Heart left ventricle (tissue), 16 donors: ENCODE measurements around the gene CERT1. TPM values are rescaled to one million over a fixed set of nuclear protein-coding genes. Genes with fewer than 3 reads are reported as not detected.

Experiments used
- ATAC-seq, 4 donors: fragments of 200-7000 bp; cut with Tn5 transposase; one replicate each; pipeline ENCODE4 v1.9.1; 2020 to 2022; ENCODE audit warnings: moderate library complexity in 4 of 4, mild to moderate bottlenecking in 3 of 4, moderate number of reproducible peaks in 1 of 4
- DNase-seq, 5 donors: peaks; one replicate each; pipeline ENCODE4 v3.0.0-alpha.2; 2020
- H3K27ac ChIP-seq, 12 donors: fragments of 200-600 bp; sonication (generic) in 4 of 12; one replicate each; pipeline versions ENCODE4 v1.5.0 to v1.8.0; 2016 to 2022; ENCODE audit warnings: mild to moderate bottlenecking in 2 of 12
- H3K27me3 ChIP-seq, 9 donors: fragments of 200-600 bp; sonication (generic) in 2 of 9; one replicate each; pipeline versions ENCODE4 v1.5.1 to v1.8.0; 2016 to 2022; ENCODE audit warnings: mild to moderate bottlenecking in 3 of 9
- H3K36me3 ChIP-seq, 9 donors: fragments of 200-600 bp; sonication (generic) in 2 of 9; one replicate each; pipeline versions ENCODE4 v1.5.0 to v1.8.0; 2018 to 2022; ENCODE audit warnings: mild to moderate bottlenecking in 2 of 9
- H3K4me1 ChIP-seq, 12 donors: fragments of 200-600 bp; sonication (generic) in 4 of 12; one replicate each; pipeline versions ENCODE4 v1.5.0 to v1.8.0; 2016 to 2022; ENCODE audit warnings: mild to moderate bottlenecking in 3 of 12
- H3K4me3 ChIP-seq, 12 donors: fragments of 200-600 bp; sonication (generic) in 4 of 12; one replicate each; pipeline versions ENCODE4 v1.5.0 to v1.8.0; 2017 to 2022; ENCODE audit warnings: mild to moderate bottlenecking in 9 of 12, moderate library complexity in 4 of 12
- H3K9me3 ChIP-seq, 12 donors: fragments of 200-600 bp; sonication (generic) in 4 of 12; one replicate each; pipeline versions ENCODE4 v1.5.0 to v1.8.0; 2016 to 2022; ENCODE audit warnings: mild to moderate bottlenecking in 1 of 12
- CTCF ChIP-seq, 12 donors: fragments of 200-600 bp; sonication (generic) in 4 of 12; IDR thresholded peaks; one replicate each; pipeline versions ENCODE4 v1.5.0 to v1.8.0; 2018 to 2022; ENCODE audit warnings: antibody characterized with exemption in 12 of 12, mild to moderate bottlenecking in 5 of 12
- POLR2A ChIP-seq, 2 donors: fragments of 450-650 bp; IDR thresholded peaks; one replicate each; pipeline ENCODE4 v1.6.1; 2017; ENCODE audit warnings: antibody characterized with exemption in 2 of 2, mild to moderate bottlenecking in 2 of 2, moderate library complexity in 2 of 2
- WGBS, 4 donors: extraction: QIAGEN DNeasy Blood & Tissue Kit in 2 of 4; methylation state at CpG; one replicate each; pipeline versions ENCODE4 v1.1.5 to v1.1.7; 2013 to 2018; 5-methylcytosine and 5-hydroxymethylcytosine counted together
- intact Hi-C, 10 donors: fragments of 100-400 bp; cut with DNase I; formaldehyde crosslinking; loops; one replicate each; pipeline versions ENCODE4 v1.11.1 to v1.14.2; 2022
- polyA plus RNA-seq, 2 donors: library from polyadenylated mRNA; stranded (reverse); fragments of 200-250 nt; gene quantifications; one replicate each; pipeline ENCODE4 v1.2.3, GENCODE V29; 2013
- total RNA-seq, 9 donors: library from RNA; depleted of rRNA in 2 of 9; stranded (reverse); fragments of >200 nt in 2 of 9; fragmentation: NEBNext Ultra II Directional in 3 of 9; extraction: Animal tissue kit (Norgen Biotek cat#: 25700) in 3 of 9; gene quantifications; one replicate each; pipeline versions ENCODE4 v1.1.0 to v1.2.4, GENCODE V29; 2016 to 2023
- donor health status: ischemic (EF 13 %, LVEDD 7.1; RV severe dilation, severe dysfunction).
- donor health status: healthy with polysubstance abuse.
- donor health status: DM: no; HTN: yes; CAD: no.
- donor health status: DM: no; HTN: no; CAD: no.
- donor health status: ischemic (EF 25% LVEDD 6.9; RV normal size, moderate dysfunction).
- donor health status: ischemic (EF 25% LVEDD 5.7; RV mildly dilated, moderate dysfunction).
- donor health status: healthy.
- donor health status: DM: yes; HTN: yes; CAD: no.
- donor health status: ischemic (EF 35%, LVEDD 5.7; RV mildly dilated, moderate dysfunction).
- donor health status: nonischemic (EF 11% LVEDD 7.7; RV severe dilation, severe dysfunction).
- donor health status: DM: yes; HTN: yes; CAD: no.
- donor health status: PGD.
- donor health status: ischemic (EF 29% LVEDD 5.4; RV normal size, mild dysfunction).
- donor health status: nonischemic (EF 23%, LVEDD 6.1; RV moderate dilation, normal function).

Gene CERT1
- total and polyA plus RNA-seq, 11 donors = 6.7 to 57.6 (median 27.3) TPM

GRCh38 chr5:75341934-75342333, 169.5 kb downstream of the CERT1 start:
- H3K9me3 ChIP-seq = no peaks in the 10 kb centered on the region
- ATAC-seq = no peak
- peaks cover 0 to 22% (median 13%) of the 10 kb centered on the region in 12 donors for H3K4me1 ChIP-seq
- no peaks in the 10 kb centered on the region for H3K27me3 ChIP-seq
- intact Hi-C loops = no loop called here
- H3K4me3 ChIP-seq = no peak overlapping the region
- H3K27ac ChIP-seq = no peak overlapping the region
- no peak for DNase-seq
- peaks cover 0 to 42% (median 34%) of the 10 kb centered on the region in 9 donors for H3K36me3 ChIP-seq
- no peak for TF ChIP-seq POLR2A (IDR thresholded peaks at IDR 0.05)
- TF ChIP-seq CTCF (IDR thresholded peaks at IDR 0.05) = no peak
- 86 to 90% (median 88%) methylated on average over 1 of the region's 1 CpG for WGBS, 4 donors

- intact Hi-C loops = no loop called here
Observed at GRCh38 chr5:75340714-75341478, 170.5 kb downstream of the CERT1 start.

DNA sequence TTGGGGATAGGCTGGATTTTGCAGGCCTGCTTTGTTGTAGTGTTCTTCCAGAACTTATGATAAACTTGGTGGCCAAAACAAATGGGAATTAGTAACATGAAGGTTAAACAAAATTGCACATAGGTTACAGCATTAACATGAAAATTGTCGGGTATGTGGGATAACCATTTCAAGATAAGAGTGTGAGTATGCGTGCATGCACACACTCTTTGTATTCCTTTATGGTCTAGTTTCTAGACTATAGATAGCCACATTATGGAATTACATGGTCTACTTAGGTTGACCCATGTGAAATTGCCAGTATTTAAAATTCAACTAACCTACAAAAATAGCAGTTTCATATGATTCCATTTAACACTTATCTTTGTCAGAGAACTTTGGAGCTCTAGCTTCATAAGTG, 173.0 kb downstream of the CERT1 start:
- intact Hi-C loops = loop anchor here in 7 of 10 donors (2.0 to 10.0 kb wide), 9 partner anchors 101 to 574 kb away; partner anchors contain the start of genes ANKRD31 (in 5 of the 7), GCNT4 (in 2 of the 7), CERT1 (in 1 of the 7) and GFM2 (in 1 of the 7)
- H3K36me3 ChIP-seq = peaks cover 0 to 7% (median 0%) of the 10 kb centered on the region in 9 donors
- H3K9me3 ChIP-seq = no peaks in the 10 kb centered on the region
- peaks cover 0 to 29% (median 14%) of the 10 kb centered on the region in 12 donors for H3K4me1 ChIP-seq
- H3K4me3 ChIP-seq = peak overlapping the region in 7 of 12 donors; percentile 88 to 99 (median 91)
- WGBS, 4 donors = 57 to 64% (median 62%) methylated on average over 2 of the region's 2 CpGs
- TF ChIP-seq POLR2A (IDR thresholded peaks at IDR 0.05) (no peak), CTCF (IDR thresholded peaks at IDR 0.05) (no peak)
- H3K27ac ChIP-seq = no peak overlapping the region
- no peaks in the 10 kb centered on the region for H3K27me3 ChIP-seq
- no peak for DNase-seq
- ATAC-seq = no peak

More at GRCh38 chr5:75340714-75341478, 170.5 kb downstream of the CERT1 start:
- no peak overlapping the region for H3K27ac ChIP-seq
- H3K4me1 ChIP-seq = peaks cover 0 to 27% (median 14%) of the 10 kb centered on the region in 12 donors
- WGBS, 4 donors = 77 to 82% (median 77%) methylated on average over 3 of the region's 3 CpGs
- ATAC-seq (no peak), DNase-seq (no peak)
- H3K9me3 ChIP-seq = no peaks in the 10 kb centered on the region
- H3K36me3 ChIP-seq = peaks cover 0 to 31% (median 23%) of the 10 kb centered on the region in 9 donors
- H3K4me3 ChIP-seq = no peak overlapping the region
- TF ChIP-seq POLR2A (IDR thresholded peaks at IDR 0.05) (no peak), CTCF (IDR thresholded peaks at IDR 0.05) (no peak)
- H3K27me3 ChIP-seq = no peaks in the 10 kb centered on the region

GRCh38 chr5:75337366-75338021, 173.9 kb downstream of the CERT1 start:
- TF ChIP-seq CTCF (IDR thresholded peaks at IDR 0.05) = no peak
- TF ChIP-seq POLR2A (IDR thresholded peaks at IDR 0.05) = no peak
- ATAC-seq (peak in 2 of 4 donors; percentile 2 to 21), DNase-seq (peak in 3 of 5 donors; percentile 29 to 53 (median 34))
- H3K9me3 ChIP-seq = no peaks in the 10 kb centered on the region
- peaks cover 0 to 29% (median 14%) of the 10 kb centered on the region in 12 donors for H3K4me1 ChIP-seq
- peaks cover 0 to under 1% (median 0%) of the 10 kb centered on the region in 9 donors for H3K36me3 ChIP-seq
- peak overlapping the region; percentile 54 to 98 (median 88) for H3K27ac ChIP-seq
- intact Hi-C loops = loop anchor here in 9 of 10 donors (2.0 to 10.0 kb wide), 11 partner anchors 100 to 573 kb away; partner anchors contain the start of genes ANKRD31 (in 7 of the 9), GCNT4 (in 2 of the 9), CERT1 (in 1 of the 9) and GFM2 (in 1 of the 9)
- peak overlapping the region; percentile 75 to 99 (median 89) for H3K4me3 ChIP-seq
- no peaks in the 10 kb centered on the region for H3K27me3 ChIP-seq
- WGBS, 4 donors = 0 to 1% (median 1%) methylated on average over 15 to 50 of the region's 50 CpGs
